Fibroblast of skin of left quadriceps (primary cell): ENCODE data around the gene ACYP1.

Source experiments
- DNase-seq, 2 experiments: peaks; one replicate each; pipeline ENCODE4 v3.0.0-alpha.2; 2013; ENCODE audit warnings: low read depth in 2 of 2

ACYP1 gene

DNA sequence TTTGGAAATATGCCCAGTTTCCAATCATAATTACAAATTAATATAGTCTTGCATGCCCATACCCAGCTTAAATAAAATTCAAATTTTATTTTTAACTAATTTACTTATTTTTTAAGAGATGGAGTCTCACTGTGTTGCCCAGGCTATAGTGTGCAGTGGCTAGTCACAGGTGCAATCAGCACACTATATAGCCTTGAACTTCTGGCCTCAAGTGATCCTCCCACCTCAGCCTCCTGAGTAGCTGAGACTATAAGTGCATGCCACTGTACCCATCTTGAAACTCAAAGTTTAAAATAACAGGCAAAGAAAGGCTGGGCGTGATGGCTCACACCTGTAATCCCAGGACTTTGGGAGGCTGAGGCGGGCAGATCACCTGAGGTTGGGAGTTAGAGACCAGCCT is 22.9 kb downstream of the ACYP1 start:
- DNase-seq: no peak

DNA sequence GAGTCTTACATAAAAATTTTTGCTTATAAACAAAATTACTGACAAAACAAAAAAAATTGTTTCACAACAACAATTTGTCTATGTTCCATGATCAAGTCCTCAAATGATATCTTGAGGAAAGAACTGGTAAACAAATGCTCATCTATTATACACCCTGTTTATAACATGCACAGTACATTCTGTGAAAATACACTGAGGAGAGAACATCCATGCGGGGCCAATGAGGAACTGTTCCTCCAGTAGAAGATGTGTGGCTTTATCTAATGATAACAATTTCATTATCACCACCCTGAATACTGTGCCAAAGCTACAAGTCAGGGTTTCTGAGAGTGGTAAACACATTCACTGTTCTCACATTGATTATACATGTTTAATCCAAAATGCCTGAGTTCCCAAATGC is 23.3 kb downstream of the ACYP1 start:
- no peak for DNase-seq

GRCh38 chr14:75032939-75033338 is 30.9 kb downstream of the ACYP1 start:
- no peak for DNase-seq

DNA sequence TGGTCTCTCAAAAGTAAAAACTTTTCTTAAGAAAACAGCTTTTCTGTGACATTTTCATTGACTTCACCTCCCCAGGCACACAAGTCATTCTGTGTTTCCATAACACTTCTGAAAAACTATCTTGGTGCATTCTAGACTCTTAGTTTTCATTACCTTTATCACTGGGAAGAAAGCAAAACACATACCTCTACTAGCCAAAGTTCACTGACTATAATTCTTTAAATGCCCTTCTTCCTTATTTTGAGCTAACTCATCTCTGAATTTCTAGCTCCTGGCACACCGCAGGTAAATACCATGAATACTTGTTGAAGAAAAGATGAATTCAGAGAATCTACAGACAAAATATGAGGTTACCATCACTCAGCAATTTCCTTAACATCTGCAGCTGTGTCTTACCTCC is 33.7 kb downstream of the ACYP1 start:
- DNase-seq: no peak

- DNase-seq: no peak
Measured at GRCh38 chr14:75025876-75026275, 37.9 kb downstream of the ACYP1 start.

GRCh38 chr14:75025082-75025481 is 38.7 kb downstream of the ACYP1 start:
- no peak for DNase-seq

DNA sequence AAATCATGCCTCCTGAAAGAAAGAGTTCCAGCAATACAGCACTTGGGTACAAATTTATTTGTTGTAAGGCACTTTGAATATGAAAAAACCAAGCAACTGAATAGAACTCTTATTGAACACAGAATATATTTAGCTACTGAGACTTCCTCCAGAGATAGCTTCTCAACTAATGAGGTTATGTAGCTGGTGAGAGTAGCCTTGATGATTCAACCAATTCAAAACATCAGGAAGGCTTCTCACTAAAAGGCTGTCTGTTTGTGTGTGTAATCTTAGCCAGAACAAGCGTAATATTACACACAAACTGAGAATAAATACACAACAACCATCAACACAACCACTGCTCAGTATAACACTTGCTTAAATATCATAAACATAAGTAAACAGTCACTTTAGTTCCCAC is 40.7 kb downstream of the ACYP1 start:
- no peak for DNase-seq

DNA sequence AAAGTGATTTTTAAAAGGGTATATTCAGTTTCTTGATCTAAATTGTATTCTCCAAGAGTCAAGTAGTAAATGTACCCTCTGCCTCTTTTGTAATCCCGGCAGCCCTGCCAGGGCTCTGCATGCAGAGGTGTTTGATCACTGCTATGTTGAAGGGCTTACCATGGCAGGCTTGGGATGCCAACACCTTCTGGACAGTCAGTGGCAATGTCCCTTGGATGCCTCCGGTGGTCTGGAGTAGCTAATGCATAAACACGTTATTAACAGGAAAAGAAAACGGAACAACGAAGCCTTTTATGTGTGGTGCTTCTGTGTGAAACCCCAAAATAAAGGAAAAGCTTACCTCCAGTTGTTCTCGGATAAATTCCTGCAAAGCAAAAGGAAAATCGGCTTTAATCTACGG is 41.2 kb downstream of the ACYP1 start:
- no peak for DNase-seq

DNA sequence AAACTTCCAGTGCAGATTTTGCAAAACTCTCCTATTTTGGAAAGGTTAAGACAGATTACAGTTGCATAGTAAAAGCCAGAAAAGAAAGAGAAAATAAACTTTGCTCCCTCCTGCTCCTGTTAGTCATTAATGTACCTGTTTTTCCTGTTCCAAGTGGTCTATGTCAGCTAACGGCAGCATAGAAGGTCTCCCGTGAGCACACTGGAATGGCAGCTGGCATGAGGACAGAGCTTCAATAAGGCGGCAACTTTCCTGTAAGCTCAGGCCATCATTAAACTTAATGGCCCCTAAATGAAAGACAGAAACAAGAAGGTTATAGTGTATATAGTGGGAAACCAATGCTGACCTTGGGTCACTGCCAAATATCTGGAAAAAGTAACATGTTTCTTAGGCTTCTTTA is 45.1 kb downstream of the ACYP1 start:
- DNase-seq: no peak

- no peak for DNase-seq
Measured at GRCh38 chr14:75016815-75017214, 47.0 kb downstream of the ACYP1 start.

DNA sequence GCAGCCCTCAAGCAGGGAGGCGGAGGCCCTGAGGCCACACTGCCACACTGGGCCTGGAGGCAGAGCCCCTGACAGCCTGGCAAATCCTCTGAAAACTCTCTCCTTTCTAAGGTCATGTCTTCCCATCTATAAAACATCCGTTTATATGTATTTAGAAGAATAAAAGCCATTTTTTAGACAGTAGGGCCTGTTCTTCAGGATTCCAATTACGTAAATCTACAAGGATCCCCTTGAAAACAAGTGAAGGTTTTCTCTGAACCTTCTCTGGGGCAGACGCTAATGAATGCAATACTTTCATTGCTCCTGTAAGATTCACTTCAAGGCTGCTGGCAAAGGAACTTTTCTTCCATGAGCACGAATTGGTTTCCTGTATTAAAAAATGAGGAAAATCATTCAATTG is 48.3 kb downstream of the ACYP1 start:
- DNase-seq: no peak

- DNase-seq: no peak
Measured at GRCh38 chr14:75013290-75013689, 50.5 kb downstream of the ACYP1 start.

DNA sequence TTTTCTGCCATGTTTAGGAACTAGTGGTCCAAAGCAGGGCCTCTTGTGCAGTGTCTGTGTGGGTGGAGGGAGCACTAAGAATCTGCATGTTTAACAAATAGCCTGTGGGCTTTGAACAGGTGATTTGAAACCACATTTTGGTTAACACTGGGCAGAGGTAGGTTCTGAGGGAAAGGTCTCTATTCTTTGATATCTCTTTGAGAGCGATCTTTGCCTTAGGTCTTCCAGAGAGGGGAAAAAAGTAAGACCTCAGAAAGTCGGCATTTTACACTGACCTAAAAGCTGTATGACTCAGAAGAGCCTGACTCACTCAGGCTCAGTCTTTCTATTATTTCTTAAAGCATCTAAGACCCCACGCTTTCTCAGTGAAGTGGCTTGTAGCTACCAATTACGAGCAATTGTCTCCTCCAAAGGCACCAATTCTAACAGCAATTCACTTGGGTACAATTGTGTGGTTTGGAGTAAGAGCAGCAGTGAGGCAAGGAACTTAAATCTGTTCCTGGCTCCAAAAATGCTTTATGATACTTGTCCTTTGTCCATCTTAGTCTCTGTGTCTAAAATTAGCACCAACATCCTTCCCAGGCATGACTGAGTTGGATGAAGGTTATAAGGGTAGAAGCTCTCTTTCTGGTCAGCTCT is 52.3 kb downstream of the ACYP1 start:
- peak in 1 of 2 experiments; percentile 25 for DNase-seq

DNA sequence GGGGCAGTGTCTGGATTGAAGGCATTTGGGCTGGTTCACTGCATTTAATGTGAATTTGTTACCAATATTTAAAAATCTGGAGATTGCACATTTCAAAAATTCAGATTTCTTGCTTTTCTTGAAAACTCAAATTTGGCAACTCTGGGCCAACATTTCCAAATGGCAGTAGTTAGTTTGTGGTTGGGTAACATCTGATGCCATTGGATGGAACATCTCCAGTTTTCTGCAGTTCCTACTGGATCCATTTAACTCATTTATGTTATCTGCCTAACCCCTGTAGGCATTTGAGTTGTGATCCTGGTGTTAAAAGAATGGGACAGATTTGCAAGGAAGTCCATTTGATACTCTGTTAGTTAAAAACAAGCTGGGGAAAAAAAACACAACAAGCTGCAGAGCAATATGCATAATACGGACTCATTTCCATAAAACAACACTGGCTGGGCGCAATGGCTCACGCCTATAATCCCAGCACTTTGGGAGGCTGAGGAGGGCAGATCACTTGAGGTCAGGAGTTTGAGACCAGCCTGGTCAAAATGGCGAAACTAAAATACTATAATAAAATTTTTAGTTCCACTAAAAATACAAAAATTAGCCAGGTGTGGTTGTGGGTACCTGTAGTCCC is 53.2 kb downstream of the ACYP1 start:
- no peak for DNase-seq

DNA sequence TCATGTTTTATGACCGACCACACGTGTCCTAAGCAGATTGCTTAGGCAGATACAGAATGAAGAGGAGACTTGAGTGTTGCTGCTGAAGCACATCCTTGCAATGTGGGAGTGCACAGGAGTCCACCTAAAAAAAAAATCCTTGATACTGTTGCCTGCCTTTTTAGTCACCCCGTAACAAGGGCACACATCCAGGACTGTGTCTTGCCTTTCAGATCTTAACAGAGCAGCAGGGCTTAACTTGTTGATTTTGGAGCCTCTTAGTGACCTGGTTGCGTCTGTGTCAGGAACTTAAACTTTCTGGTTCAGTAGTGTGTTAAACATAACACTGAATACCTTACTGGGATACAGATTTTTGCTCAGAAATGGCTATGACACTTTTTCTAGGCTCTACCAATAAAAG is 54.6 kb downstream of the ACYP1 start:
- no peak for DNase-seq

GRCh38 chr14:75005357-75005756 is 58.5 kb downstream of the ACYP1 start:
- no peak for DNase-seq

GRCh38 chr14:75003250-75004027 is 60.4 kb downstream of the ACYP1 start:
- no peak for DNase-seq
